GM23338 (cell line): ENCODE measurements around the gene OGG1. TPM values are rescaled to one million over a fixed set of nuclear protein-coding genes. Genes with fewer than 3 reads are reported as not detected.

ENCODE experiments used
- ATAC-seq: fragments of 200-7000 bp; cut with Tn5 transposase; 3 replicates; pipeline ENCODE4 v1.9.1; 2020
- DNase-seq: peaks from one replicate; pipeline ENCODE4 v3.0.0-alpha.2; 2015; ENCODE audit warnings: low spot score
- H2AFZ ChIP-seq: fragments of 200-600 bp; sonication (generic); 2 replicates; pipeline ENCODE4 v1.8.0; 2016; ENCODE audit warnings: antibody characterized with exemption, mild to moderate bottlenecking, moderate library complexity
- H3F3A ChIP-seq: fragments of 200-600 bp; sonication (generic); replicated peaks from 2 replicates; pipeline ENCODE4 v1.8.0; 2017; ENCODE audit warnings: antibody characterized with exemption, mixed run types, low read depth
- H3K27ac ChIP-seq: fragments of 200-600 bp; sonication (generic); 2 replicates; pipeline ENCODE4 v1.6.1; 2016; ENCODE audit warnings: low read depth
- H3K27me3 ChIP-seq: fragments of 200-600 bp; sonication (generic); 2 replicates; pipeline ENCODE4 v1.8.0; 2016; ENCODE audit warnings: mild to moderate bottlenecking, mixed run types, moderate library complexity; ENCODE audit not compliant: insufficient read depth
- H3K36me3 ChIP-seq: fragments of 200-600 bp; sonication (generic); 2 replicates; pipeline ENCODE4 v1.8.0; 2016; ENCODE audit warnings: mild to moderate bottlenecking; ENCODE audit not compliant: insufficient read depth
- H3K4me1 ChIP-seq: fragments of 200-600 bp; sonication (generic); 2 replicates; pipeline ENCODE4 v1.8.0; 2016; ENCODE audit warnings: mild to moderate bottlenecking, moderate library complexity; ENCODE audit not compliant: insufficient read depth
- H3K4me2 ChIP-seq: fragments of 200-600 bp; sonication (generic); 2 replicates; pipeline ENCODE4 v1.7.1; 2017; ENCODE audit warnings: mixed run types
- H3K4me3 ChIP-seq: fragments of 200-600 bp; sonication (generic); 2 replicates; pipeline ENCODE4 v1.6.1; 2016; ENCODE audit warnings: mixed run types
- H3K79me2 ChIP-seq: fragments of 200-600 bp; sonication (generic); replicated peaks from 2 replicates; pipeline ENCODE4 v1.8.0; 2017; ENCODE audit warnings: mild to moderate bottlenecking; ENCODE audit not compliant: insufficient read depth
- H3K9me2 ChIP-seq: fragments of 200-600 bp; sonication (generic); 2 replicates; pipeline ENCODE4 v1.8.0; 2017; ENCODE audit not compliant: insufficient read depth
- H4K20me1 ChIP-seq: fragments of 200-600 bp; sonication (generic); replicated peaks from 2 replicates; pipeline ENCODE4 v1.8.0; 2017; ENCODE audit warnings: mild to moderate bottlenecking; ENCODE audit not compliant: insufficient read depth
- H3K27ac Mint-ChIP-seq: 2 replicates; pipeline ENCODE4 v1.8.0; 2020; ENCODE audit warnings: inconsistent platforms, mild to moderate bottlenecking, moderate library complexity, mixed read lengths
- H3K27me3 Mint-ChIP-seq: 3 replicates; pipeline ENCODE4 v1.8.0; 2022; ENCODE audit warnings: low read depth, mild to moderate bottlenecking, moderate library complexity, mixed read lengths, inconsistent platforms; ENCODE audit not compliant: insufficient read depth, poor library complexity
- H3K36me3 Mint-ChIP-seq: 3 replicates; pipeline ENCODE4 v1.8.0; 2021; ENCODE audit warnings: low read depth, mild to moderate bottlenecking, inconsistent platforms, moderate library complexity, mixed read lengths
- H3K4me1 Mint-ChIP-seq: 3 replicates; pipeline ENCODE4 v1.8.0; 2020; ENCODE audit warnings: mild to moderate bottlenecking, inconsistent platforms, mixed read lengths
- H3K4me3 Mint-ChIP-seq: 3 replicates; pipeline ENCODE4 v1.8.0; 2021; ENCODE audit warnings: moderate library complexity, mild to moderate bottlenecking, inconsistent platforms, mixed read lengths
- H3K9me3 Mint-ChIP-seq: 3 replicates; pipeline ENCODE4 v1.8.0; 2020; ENCODE audit warnings: moderate library complexity, mild to moderate bottlenecking, inconsistent platforms, mixed read lengths
- CREB1 ChIP-seq: fragments of 250-450 bp; sonication (Bioruptor Pico); IDR thresholded peaks from 2 replicates; pipeline ENCODE4 v1.5.0; 2020; ENCODE audit warnings: low read depth, mild to moderate bottlenecking, moderate library complexity
- EZH2 ChIP-seq: fragments of 200-600 bp; sonication (generic); IDR thresholded peaks from one replicate; pipeline ENCODE4 v1.8.0; 2017; ENCODE audit warnings: antibody characterized with exemption, mild to moderate bottlenecking, low read depth; ENCODE audit not compliant: unreplicated experiment
- EZH2phosphoT487 ChIP-seq: fragments of 200-600 bp; sonication (generic); IDR thresholded peaks from one replicate; pipeline ENCODE4 v1.8.1; 2018; ENCODE audit warnings: antibody characterized with exemption; ENCODE audit not compliant: unreplicated experiment
- JUNB ChIP-seq: IDR thresholded peaks from one replicate; pipeline ENCODE4 v1.6.1; 2016; ENCODE audit warnings: antibody characterized with exemption; ENCODE audit not compliant: unreplicated experiment
- NANOG ChIP-seq: IDR thresholded peaks from 2 replicates; pipeline ENCODE4 v1.6.1; 2016; ENCODE audit warnings: antibody characterized with exemption, borderline replicate concordance
- POLR2AphosphoS5 ChIP-seq: IDR thresholded peaks from 2 replicates; pipeline ENCODE4 v1.6.1; 2016; ENCODE audit warnings: antibody characterized with exemption, low read depth
- STAT1 ChIP-seq: IDR thresholded peaks from one replicate; pipeline ENCODE4 v1.6.1; 2016; ENCODE audit warnings: antibody characterized with exemption; ENCODE audit not compliant: unreplicated experiment
- ZNF114 ChIP-seq: fragments of 250-450 bp; sonication (Bioruptor Pico); IDR thresholded peaks from 2 replicates; pipeline ENCODE4 v1.5.0; 2020; ENCODE audit warnings: mild to moderate bottlenecking, moderate library complexity
- ZNF331 ChIP-seq: fragments of 250-450 bp; sonication (Bioruptor Pico); IDR thresholded peaks from 2 replicates; pipeline ENCODE4 v1.5.0; 2020; ENCODE audit warnings: low read depth, mild to moderate bottlenecking, moderate library complexity
- polyA plus RNA-seq: library from polyadenylated mRNA; unstranded; fragments of >200 nt; fragmentation: Nextera tagmentation; extraction: Ambion mirVana; gene quantifications from 2 replicates; pipeline ENCODE4 v1.2.1, GENCODE V29; 2016
- total RNA-seq: library from RNA; depleted of rRNA; stranded (reverse); fragments of >200 nt; shearing (Covaris generic); gene quantifications from 2 replicates; pipeline ENCODE4 v1.2.3, GENCODE V29; 2014
- TF ChIP-seq, protein P1 (sequence below): IDR thresholded peaks from 2 replicates; pipeline ENCODE4 v1.6.1; 2016; ENCODE audit warnings: antibody characterized with exemption
- TF ChIP-seq, protein P2 (sequence below), 2 experiments: fragments of 200-600 bp in 1 of 2; sonication (generic) in 1 of 2; conservative IDR thresholded peaks; 2 replicates each; pipeline versions ENCODE4 v1.5.1 to v1.6.1; 2016 to 2017; ENCODE audit warnings: antibody characterized with exemption in 2 of 2, low read depth in 2 of 2, mild to moderate bottlenecking in 2 of 2, moderate library complexity in 1 of 2

The OGG1 gene
- total and polyA plus RNA-seq, 2 experiments from 2014 or later, result 20.6 to 27.6 TPM

DNA sequence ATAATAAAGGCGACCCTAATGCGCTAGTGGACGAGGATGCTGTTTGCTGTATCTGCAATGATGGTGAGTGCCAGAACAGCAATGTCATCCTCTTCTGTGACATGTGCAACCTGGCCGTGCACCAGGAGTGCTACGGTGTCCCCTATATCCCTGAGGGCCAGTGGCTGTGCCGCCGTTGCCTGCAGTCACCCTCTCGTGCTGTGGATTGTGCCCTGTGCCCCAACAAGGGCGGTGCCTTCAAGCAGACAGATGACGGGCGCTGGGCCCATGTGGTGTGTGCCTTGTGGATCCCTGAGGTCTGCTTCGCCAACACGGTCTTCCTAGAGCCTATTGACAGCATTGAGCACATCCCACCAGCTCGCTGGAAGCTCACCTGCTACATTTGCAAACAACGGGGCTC, 10.6 kb upstream of the OGG1 start (continued):
- TF ChIP-seq EZH2 (no peak), EZH2phosphoT487 (no peak), CREB1 (CRISPR knock-in tag) (no peak), JUNB (no peak), STAT1 (no peak), NANOG (no peak), ZNF114 (CRISPR knock-in tag) (no peak), ZNF331 (no peak), POLR2AphosphoS5 (no peak)
- TF ChIP-seq, protein P1, sequence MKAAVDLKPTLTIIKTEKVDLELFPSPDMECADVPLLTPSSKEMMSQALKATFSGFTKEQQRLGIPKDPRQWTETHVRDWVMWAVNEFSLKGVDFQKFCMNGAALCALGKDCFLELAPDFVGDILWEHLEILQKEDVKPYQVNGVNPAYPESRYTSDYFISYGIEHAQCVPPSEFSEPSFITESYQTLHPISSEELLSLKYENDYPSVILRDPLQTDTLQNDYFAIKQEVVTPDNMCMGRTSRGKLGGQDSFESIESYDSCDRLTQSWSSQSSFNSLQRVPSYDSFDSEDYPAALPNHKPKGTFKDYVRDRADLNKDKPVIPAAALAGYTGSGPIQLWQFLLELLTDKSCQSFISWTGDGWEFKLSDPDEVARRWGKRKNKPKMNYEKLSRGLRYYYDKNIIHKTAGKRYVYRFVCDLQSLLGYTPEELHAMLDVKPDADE, result no peak
- TF ChIP-seq, protein P2, sequence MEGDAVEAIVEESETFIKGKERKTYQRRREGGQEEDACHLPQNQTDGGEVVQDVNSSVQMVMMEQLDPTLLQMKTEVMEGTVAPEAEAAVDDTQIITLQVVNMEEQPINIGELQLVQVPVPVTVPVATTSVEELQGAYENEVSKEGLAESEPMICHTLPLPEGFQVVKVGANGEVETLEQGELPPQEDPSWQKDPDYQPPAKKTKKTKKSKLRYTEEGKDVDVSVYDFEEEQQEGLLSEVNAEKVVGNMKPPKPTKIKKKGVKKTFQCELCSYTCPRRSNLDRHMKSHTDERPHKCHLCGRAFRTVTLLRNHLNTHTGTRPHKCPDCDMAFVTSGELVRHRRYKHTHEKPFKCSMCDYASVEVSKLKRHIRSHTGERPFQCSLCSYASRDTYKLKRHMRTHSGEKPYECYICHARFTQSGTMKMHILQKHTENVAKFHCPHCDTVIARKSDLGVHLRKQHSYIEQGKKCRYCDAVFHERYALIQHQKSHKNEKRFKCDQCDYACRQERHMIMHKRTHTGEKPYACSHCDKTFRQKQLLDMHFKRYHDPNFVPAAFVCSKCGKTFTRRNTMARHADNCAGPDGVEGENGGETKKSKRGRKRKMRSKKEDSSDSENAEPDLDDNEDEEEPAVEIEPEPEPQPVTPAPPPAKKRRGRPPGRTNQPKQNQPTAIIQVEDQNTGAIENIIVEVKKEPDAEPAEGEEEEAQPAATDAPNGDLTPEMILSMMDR (conservative IDR thresholded peaks at IDR 0.05; ENCODE audit: low read depth in 2 of 2), result no peak

DNA sequence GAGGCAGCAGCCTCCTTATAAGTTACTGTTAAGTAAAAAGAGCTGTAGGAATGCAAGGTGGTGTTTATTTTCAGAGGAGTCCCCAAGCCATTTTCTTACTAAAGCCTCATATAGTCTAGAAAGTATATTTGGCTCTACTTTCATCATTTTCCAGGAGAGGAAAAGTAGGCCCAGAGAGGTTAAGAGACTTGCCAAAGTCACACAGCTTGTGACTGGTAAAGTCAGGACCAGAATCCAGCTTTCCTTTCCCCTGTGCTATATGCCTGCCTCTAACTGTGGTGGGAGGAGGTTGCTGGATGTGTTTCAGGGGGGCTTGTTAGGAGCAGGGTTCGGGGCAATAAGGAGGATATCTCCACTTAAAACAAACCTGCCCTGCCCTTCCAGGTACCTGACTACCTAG, 7.2 kb upstream of the OGG1 start:
- H3K4me3 ChIP-seq, result no peak overlapping the region
- H3K36me3 ChIP-seq, result peaks cover 50% of the 10 kb centered on the region
- no peak overlapping the region for H3K4me2 ChIP-seq
- Mint-ChIP-seq H3K36me3 (peaks cover 91% of the 10 kb centered on the region), H3K4me3 (no peak overlapping the region), H3K27me3 (peaks cover 7% of the 10 kb centered on the region), H3K9me3 (no peaks in the 10 kb centered on the region), H3K27ac (no peak overlapping the region), H3K4me1 (no peaks in the 10 kb centered on the region)
- no peaks in the 10 kb centered on the region for H3K4me1 ChIP-seq
- no peak overlapping the region for H3K27ac ChIP-seq
- DNase-seq, result no peak
- no peaks in the 10 kb centered on the region for H3K9me2 ChIP-seq
- TF ChIP-seq, protein P1, result no peak
- no peak for TF ChIP-seq ZNF114 (CRISPR knock-in tag)
- peaks cover under 1% of the 10 kb centered on the region; the same call in 1 of the 2 replicates for H3K79me2 ChIP-seq
- no peak for ATAC-seq
- peaks cover 9% of the 10 kb centered on the region for H4K20me1 ChIP-seq
- no peaks in the 10 kb centered on the region; the same call in 1 of the 2 replicates for H3F3A ChIP-seq
- no peaks in the 10 kb centered on the region for H3K27me3 ChIP-seq
- H2AFZ ChIP-seq, result no peak overlapping the region

DNA sequence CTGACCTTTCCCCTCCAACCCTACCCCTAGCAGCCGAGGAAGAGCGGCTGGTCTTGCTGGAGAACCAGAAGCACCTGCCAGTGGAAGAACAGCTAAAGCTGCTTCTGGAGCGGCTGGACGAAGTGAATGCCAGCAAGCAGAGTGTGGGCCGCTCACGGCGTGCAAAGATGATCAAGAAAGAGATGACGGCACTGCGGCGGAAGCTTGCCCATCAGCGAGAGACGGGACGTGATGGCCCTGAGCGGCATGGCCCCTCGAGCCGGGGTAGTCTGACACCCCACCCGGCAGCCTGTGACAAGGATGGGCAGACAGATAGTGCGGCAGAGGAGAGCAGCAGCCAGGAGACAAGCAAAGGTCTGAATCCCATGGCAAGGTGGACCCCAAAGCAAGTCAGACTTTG, 6.2 kb upstream of the OGG1 start:
- no peak for DNase-seq
- Mint-ChIP-seq H3K4me3 (no peak overlapping the region), H3K36me3 (peaks cover 95% of the 10 kb centered on the region), H3K9me3 (no peaks in the 10 kb centered on the region), H3K27me3 (peaks cover 9% of the 10 kb centered on the region), H3K4me1 (no peaks in the 10 kb centered on the region), H3K27ac (no peak overlapping the region)
- Histone ChIP-seq H3K4me3 (no peak overlapping the region), H3F3A (peaks cover 8% of the 10 kb centered on the region), H2AFZ (no peak overlapping the region), H3K79me2 (no peaks in the 10 kb centered on the region), H3K9me2 (no peaks in the 10 kb centered on the region; the same call in 1 of the 2 replicates), H3K27ac (no peak overlapping the region), H3K4me2 (no peak overlapping the region), H3K36me3 (peaks cover 45% of the 10 kb centered on the region), H4K20me1 (peaks cover 9% of the 10 kb centered on the region), H3K27me3 (no peaks in the 10 kb centered on the region), H3K4me1 (no peaks in the 10 kb centered on the region)
- no peak for ATAC-seq
- TF ChIP-seq EZH2 (no peak), NANOG (no peak), STAT1 (no peak)
